B cell (primary cell): ENCODE data around the gene CACNB4.

ENCODE experiments used
- CTCF ChIP-seq: fragments of 200-600 bp; IDR thresholded peaks from one replicate; pipeline ENCODE4 v1.8.0; 2022; ENCODE audit warnings: antibody characterized with exemption, mild to moderate bottlenecking
- EZH2 ChIP-seq: IDR thresholded peaks from 2 replicates; pipeline ENCODE4 v1.6.1; 2012; ENCODE audit warnings: borderline replicate concordance, low read depth, mild to moderate bottlenecking, moderate library complexity, low read length; ENCODE audit not compliant: insufficient read depth, poor library complexity, severe bottlenecking

DNA sequence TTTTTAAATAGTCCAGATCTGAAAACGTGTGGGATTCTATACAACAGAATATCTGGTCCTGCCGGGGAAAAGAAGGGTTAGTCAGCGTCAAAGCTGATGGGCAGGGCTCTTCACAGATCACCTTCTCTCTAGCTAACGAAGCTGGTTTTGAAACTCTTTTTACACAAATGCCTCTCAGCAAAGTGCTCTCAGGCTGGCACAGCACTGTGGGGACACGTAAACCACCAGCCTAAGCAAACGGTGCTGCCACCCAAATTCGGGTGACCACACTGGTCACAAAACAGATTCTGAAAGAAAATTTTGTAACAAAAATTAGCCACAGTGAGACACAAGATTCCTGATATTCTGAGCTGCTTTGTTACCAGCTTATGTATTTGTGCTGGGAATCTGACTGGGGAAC is 217.5 kb downstream of the CACNB4 start:
- no peak for TF ChIP-seq CTCF
- TF ChIP-seq EZH2: no peak
